HG02678 (cell line): Measurements from ENCODE around the gene SPTLC3.

ENCODE experiments used
- ATAC-seq: cut with Tn5 transposase; IDR thresholded peaks from one replicate; pipeline ENCODE4 v1.9.1; 2021; ENCODE audit warnings: mild to moderate bottlenecking, moderate library complexity; ENCODE audit not compliant: unreplicated experiment

Gene SPTLC3

GRCh38 chr20:12984069-12984765 is 24.6 kb upstream of the SPTLC3 start:
- no peak for ATAC-seq

DNA sequence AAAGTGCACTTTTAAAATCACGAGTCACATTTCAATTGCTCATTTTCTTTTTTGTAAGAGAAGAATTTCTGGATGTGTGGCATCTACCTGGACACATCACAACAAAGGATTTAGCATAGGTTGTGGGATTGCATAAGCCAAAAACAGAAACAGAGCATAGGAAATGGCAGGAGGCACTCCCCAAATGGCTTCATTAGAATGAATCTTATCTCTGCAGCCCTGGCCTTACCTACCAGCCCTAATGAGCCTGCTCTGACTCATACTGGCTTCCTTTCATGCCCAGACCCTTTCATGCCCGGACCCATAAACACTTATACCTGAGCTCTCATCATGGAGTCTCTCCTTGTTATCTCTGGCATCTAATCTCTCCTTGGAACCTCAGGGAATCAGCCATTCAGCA is 23.9 kb upstream of the SPTLC3 start:
- ATAC-seq, result no peak

DNA sequence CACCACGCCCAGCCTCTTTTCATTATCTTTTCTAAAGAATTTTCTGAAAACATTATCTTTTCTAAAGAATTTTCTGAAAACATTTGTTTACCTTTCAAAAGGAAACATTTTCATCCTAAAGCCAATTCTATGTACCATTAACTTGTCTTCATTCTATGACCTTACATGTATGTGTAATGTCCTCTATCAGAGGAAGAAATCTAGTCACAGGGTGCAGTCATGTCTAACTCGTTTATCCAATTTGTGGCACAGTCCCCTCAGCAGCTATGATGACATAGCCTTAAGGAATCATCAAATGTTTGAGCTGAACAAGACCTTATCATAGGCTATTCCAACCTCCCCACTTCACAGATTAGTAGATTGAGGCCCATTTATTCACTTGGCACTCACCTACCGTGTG is 21.5 kb upstream of the SPTLC3 start:
- no peak for ATAC-seq

DNA sequence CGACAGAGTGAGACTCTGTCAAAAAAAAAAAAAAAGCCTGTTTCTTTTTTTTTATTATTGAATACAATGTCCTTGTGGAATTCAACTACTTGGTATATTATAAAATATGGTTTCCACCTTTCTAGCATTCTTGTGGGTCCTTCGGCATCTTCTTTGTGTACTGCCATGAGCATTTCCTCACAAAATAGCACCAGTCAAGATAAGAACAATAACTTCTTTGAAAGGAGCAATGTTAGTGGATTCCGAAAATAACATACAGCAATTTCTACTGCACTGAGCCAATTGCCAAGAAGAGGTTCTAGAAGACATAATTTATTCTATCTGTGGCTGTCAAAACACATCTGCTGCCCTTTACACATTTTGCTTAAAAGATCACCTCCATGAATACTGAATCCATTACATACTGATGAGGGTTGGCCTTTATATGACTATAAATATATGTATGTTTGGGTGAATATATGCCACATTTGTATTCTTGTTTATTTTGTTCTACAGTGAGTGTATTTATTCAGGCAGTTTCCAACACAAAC is 19.1 kb upstream of the SPTLC3 start:
- ATAC-seq, result no peak

DNA sequence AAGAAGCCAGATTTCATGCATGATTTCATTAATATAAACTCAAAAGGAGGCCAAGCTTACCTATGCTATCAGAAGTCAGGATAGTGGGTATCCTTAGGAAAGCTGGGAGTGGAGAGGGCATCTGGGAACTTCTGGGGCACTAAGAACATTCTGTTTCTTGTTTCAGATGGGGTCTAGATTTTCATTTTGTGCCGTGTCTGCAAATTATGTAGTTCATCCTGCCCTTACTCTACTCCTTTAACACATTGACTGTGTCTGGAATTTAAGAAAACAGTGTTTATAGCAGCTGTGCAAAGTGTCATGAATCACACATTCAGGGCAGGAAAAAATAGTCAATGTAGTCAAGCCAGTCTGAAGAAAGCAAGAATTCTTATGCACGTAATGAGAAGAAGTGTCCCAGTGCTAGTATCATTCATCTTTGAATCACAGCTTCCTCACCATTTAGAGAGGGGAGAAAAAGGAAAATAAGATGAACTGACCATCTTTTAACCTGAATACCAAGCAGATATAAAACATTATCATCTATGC is 11.6 kb upstream of the SPTLC3 start:
- no peak for ATAC-seq

DNA sequence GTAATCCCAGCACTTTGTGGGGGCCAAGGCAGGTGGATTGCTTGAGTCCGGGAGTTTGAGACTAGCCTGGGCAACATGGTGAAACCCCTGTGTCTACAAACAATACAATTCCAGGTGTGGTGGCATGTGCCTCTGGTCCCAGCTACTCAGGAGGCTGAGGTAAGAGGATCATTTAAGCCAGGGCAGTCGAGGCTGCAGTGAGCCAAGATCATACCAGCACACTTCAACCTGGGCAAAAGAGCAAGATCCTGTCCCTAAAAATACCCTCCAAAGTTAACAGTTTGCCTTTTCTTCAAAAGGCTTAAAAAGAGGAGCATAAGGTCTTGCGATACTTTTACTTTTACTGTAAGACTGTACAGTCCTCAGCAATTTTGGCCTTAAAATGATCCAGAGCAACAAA is 10.7 kb upstream of the SPTLC3 start:
- ATAC-seq, result no peak

GRCh38 chr20:12999201-12999600 is 9.6 kb upstream of the SPTLC3 start:
- no peak for ATAC-seq

DNA sequence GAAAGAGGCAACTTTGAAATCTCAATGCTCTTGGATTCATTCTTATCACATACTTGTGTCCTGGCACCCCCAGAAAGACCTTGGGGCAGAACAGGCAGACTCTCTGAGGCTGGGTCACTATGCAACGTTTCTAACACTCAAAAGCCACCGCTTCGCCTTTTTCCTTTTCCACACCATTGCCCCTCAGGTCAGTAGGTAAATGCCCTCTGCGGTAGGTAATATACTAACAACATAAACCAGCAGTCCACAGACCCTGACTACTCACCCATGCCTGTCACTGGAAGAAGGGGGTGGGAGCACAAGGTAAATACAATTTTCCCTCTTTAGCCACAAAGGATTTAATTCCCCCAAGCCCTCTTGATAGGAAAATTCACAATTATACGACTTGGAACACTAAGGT is 6.5 kb upstream of the SPTLC3 start:
- no peak for ATAC-seq

- no peak for ATAC-seq
Measured at GRCh38 chr20:13006825-13007224, 1.9 kb upstream of the SPTLC3 start.

GRCh38 chr20:13007596-13007995 is 1.2 kb upstream of the SPTLC3 start:
- no peak for ATAC-seq

GRCh38 chr20:13009682-13010406 is 1.1 kb downstream of the SPTLC3 start:
- ATAC-seq, result peak; percentile 94

DNA sequence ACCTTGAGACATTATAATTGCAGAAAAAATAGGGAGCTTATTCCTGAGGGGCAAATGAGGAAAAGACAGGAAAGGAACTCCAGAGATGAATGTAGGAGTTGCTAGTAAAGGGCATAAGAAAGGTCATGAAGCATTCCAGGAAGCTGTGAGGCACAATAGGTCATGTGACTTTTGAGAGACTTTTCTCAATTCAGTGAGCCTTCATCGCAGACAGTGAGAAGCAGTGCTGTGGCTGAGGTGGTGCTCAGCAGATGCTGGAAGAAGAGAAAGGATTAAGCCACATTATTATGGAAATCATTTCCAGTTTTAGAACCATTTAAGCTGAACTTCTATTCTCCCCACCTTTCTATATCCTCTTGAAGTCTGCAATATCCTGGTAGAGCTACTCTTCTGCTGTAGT is 4.1 kb downstream of the SPTLC3 start:
- no peak for ATAC-seq

- no peak for ATAC-seq
Measured at GRCh38 chr20:13013411-13013810, 4.6 kb downstream of the SPTLC3 start.

- no peak for ATAC-seq
Measured at GRCh38 chr20:13017235-13017634, 8.5 kb downstream of the SPTLC3 start.

DNA sequence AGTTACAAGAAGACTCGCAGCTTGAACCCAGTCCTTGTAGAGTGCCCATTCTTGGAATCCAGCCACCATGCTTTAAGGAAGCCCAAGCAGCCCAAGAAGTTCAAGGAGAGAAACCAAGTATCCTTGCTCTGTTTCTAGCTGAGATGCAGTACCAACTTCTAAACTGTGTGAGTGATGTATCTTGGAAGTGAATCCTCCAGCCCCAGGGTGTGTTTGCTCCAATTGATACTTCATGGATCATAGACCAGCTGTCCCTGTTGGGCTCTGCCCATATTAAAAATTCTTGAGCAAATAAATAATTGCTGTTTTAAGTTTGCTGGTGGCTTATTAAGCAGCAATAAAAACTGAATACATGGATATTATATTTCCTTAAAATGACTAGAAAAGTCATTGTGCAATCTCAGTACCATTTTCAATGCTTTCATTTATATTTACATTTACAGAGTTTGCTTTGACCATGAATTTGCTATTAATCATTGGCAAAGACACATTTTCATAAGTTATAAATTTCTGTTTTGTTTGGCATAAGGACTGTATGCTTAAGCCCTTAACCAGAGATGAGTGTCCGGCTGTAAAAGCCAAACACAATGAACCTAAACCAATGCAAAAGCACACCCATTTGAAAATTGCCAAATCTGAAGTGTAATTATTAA is 9.2 kb downstream of the SPTLC3 start:
- ATAC-seq, result no peak

GRCh38 chr20:13021205-13021970 is 12.6 kb downstream of the SPTLC3 start:
- no peak for ATAC-seq

GRCh38 chr20:13022401-13023155 is 13.8 kb downstream of the SPTLC3 start:
- ATAC-seq, result no peak

- ATAC-seq, result no peak
Measured at GRCh38 chr20:13024596-13024995, 15.8 kb downstream of the SPTLC3 start.

DNA sequence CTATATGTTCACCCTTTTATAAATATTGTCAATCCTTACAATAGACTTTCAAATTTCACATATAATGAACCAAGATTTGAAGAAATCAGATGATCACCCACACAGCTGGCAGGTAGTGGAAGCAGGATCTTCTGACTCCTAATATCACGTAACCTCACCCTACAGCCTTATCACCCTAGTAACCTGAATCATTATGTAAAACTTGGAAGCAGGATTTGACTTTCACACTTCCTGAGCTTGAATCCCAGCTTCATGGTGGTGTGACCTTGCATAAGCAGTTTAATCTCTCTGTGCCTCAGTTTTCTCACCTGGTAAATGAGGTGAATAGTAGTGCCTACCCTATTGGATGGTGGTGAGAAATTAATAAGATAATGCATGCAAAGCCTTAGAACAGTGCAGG is 16.4 kb downstream of the SPTLC3 start:
- ATAC-seq, result no peak

GRCh38 chr20:13028001-13028400 is 19.2 kb downstream of the SPTLC3 start:
- ATAC-seq, result no peak
